LNCaP clone FGC (cell line): ENCODE data around the gene FZR1.
"Not testable (repeated sequence)": the region's sequence is repeated elsewhere in the genome, so short reads cannot be mapped to it uniquely, and the experiment has no call there.

Source experiments
- DNase-seq: peaks from one replicate; pipeline ENCODE4 v3.0.0-alpha.2; 2011; ENCODE audit warnings: low read depth
- H3K4me3 ChIP-seq: 2 replicates; pipeline ENCODE4 v1.5.1; 2011; ENCODE audit warnings: mild to moderate bottlenecking, low read depth, low read length, control low read depth
- CTCF ChIP-seq: IDR thresholded peaks from 2 replicates; pipeline ENCODE4 v1.5.1; 2012; ENCODE audit warnings: mild to moderate bottlenecking; ENCODE audit not compliant: control insufficient read depth, insufficient read depth; ENCODE audit errors: extremely low read depth

FZR1 gene

GRCh38 chr19:3506384-3507340, 551 bp downstream of the FZR1 start:
- no peak for DNase-seq
- TF ChIP-seq CTCF, result no peak
- peak overlapping the region; percentile 96 for H3K4me3 ChIP-seq

- no peak for TF ChIP-seq CTCF
- H3K4me3 ChIP-seq, result peak overlapping the region; percentile 96
- DNase-seq, result no peak
Observed at GRCh38 chr19:3507371-3508120, 1.4 kb downstream of the FZR1 start.

- DNase-seq, H3K4me3 ChIP-seq: not testable (repeated sequence)
Observed at GRCh38 chr19:3508121-3508661, 2.1 kb downstream of the FZR1 start.

GRCh38 chr19:3508771-3509535, 2.8 kb downstream of the FZR1 start:
- no peak for DNase-seq
- no peak for TF ChIP-seq CTCF
- H3K4me3 ChIP-seq, result no peak overlapping the region

- TF ChIP-seq CTCF, result no peak
- DNase-seq, result no peak
- no peak overlapping the region for H3K4me3 ChIP-seq
Observed at GRCh38 chr19:3509566-3509989, 3.5 kb downstream of the FZR1 start.

- no peak for TF ChIP-seq CTCF
- H3K4me3 ChIP-seq, result no peak overlapping the region
- DNase-seq, result no peak
Observed at GRCh38 chr19:3510727-3511126, 4.6 kb downstream of the FZR1 start.
